ENCODE results near the gene CA6. TPM values are rescaled to one million over a fixed set of nuclear protein-coding genes. Genes with fewer than 3 reads are reported as not detected.

CA6 gene
- total and polyA plus RNA-seq, 12 donors, result 0.20 TPM; not detected in 11

- H3K4me1 ChIP-seq, result peaks cover 0 to 3% (median 0%) of the 10 kb centered on the region in 9 donors
- ATAC-seq (no peak), DNase-seq (no peak)
- H3K36me3 ChIP-seq, result no peaks in the 10 kb centered on the region
- 80 to 81% methylated on average over 9 of the region's 9 CpGs for WGBS, 2 donors
- intact Hi-C loops (cut with DNase I), result no loop called here
- no peak for TF ChIP-seq CTCF (IDR thresholded peaks at IDR 0.05)
- peak overlapping the region in 1 of 10 donors; percentile 23 for H3K4me3 ChIP-seq
- H3K27me3 ChIP-seq, result no peaks in the 10 kb centered on the region
- no peak overlapping the region for H3K27ac ChIP-seq
- H3K9me3 ChIP-seq, result peaks cover 0 to 3% (median 0%) of the 10 kb centered on the region in 11 donors
Measured at GRCh38 chr1:8970870-8971337, 25.2 kb downstream of the CA6 start.

GRCh38 chr1:8974551-8974950 lies 28.9 kb downstream of the CA6 start:
- no peak for TF ChIP-seq CTCF (IDR thresholded peaks at IDR 0.05)
- H3K4me3 ChIP-seq, result no peak overlapping the region
- H3K4me1 ChIP-seq, result peaks cover 0 to 3% (median 0%) of the 10 kb centered on the region in 9 donors
- H3K27ac ChIP-seq, result no peak overlapping the region
- no peaks in the 10 kb centered on the region for H3K36me3 ChIP-seq
- no peak for ATAC-seq
- WGBS, 2 donors, result 50 to 69% methylated on average over 7 of the region's 7 CpGs
- no peaks in the 10 kb centered on the region for H3K9me3 ChIP-seq
- H3K27me3 ChIP-seq, result no peaks in the 10 kb centered on the region
- intact Hi-C loops (cut with DNase I), result no loop called here
- no peak for DNase-seq

GRCh38 chr1:8976338-8976737 lies 30.7 kb downstream of the CA6 start:
- Histone ChIP-seq H3K9me3 (peaks cover 0 to 6% (median 0%) of the 10 kb centered on the region in 11 donors), H3K4me1 (no peaks in the 10 kb centered on the region), H3K36me3 (no peaks in the 10 kb centered on the region), H3K27ac (no peak overlapping the region), H3K27me3 (no peaks in the 10 kb centered on the region), H3K4me3 (no peak overlapping the region)
- no peak for TF ChIP-seq CTCF (IDR thresholded peaks at IDR 0.05)
- intact Hi-C loops (cut with DNase I), result no loop called here
- 87 to 88% methylated on average over 5 of the region's 5 CpGs for WGBS, 2 donors
- ATAC-seq (no peak), DNase-seq (no peak)

- Histone ChIP-seq H3K4me1 (no peaks in the 10 kb centered on the region), H3K9me3 (peaks cover 0 to 6% (median 0%) of the 10 kb centered on the region in 11 donors), H3K4me3 (no peak overlapping the region), H3K27me3 (no peaks in the 10 kb centered on the region), H3K27ac (no peak overlapping the region), H3K36me3 (no peaks in the 10 kb centered on the region)
- ATAC-seq (no peak), DNase-seq (no peak)
- WGBS, 2 donors, result 88 to 92% methylated on average over 20 of the region's 20 CpGs
- intact Hi-C loops (cut with DNase I), result no loop called here
- no peak for TF ChIP-seq CTCF (IDR thresholded peaks at IDR 0.05)
Measured at GRCh38 chr1:8976896-8977450, 31.3 kb downstream of the CA6 start.
